ENCODE data around the gene TJP3. TPM values are rescaled to one million over a fixed set of nuclear protein-coding genes. Genes with fewer than 3 reads are reported as not detected.

The TJP3 gene
- total and polyA plus RNA-seq, 2 experiments from 2014 or later, result 18.2 to 23.9 TPM

DNA sequence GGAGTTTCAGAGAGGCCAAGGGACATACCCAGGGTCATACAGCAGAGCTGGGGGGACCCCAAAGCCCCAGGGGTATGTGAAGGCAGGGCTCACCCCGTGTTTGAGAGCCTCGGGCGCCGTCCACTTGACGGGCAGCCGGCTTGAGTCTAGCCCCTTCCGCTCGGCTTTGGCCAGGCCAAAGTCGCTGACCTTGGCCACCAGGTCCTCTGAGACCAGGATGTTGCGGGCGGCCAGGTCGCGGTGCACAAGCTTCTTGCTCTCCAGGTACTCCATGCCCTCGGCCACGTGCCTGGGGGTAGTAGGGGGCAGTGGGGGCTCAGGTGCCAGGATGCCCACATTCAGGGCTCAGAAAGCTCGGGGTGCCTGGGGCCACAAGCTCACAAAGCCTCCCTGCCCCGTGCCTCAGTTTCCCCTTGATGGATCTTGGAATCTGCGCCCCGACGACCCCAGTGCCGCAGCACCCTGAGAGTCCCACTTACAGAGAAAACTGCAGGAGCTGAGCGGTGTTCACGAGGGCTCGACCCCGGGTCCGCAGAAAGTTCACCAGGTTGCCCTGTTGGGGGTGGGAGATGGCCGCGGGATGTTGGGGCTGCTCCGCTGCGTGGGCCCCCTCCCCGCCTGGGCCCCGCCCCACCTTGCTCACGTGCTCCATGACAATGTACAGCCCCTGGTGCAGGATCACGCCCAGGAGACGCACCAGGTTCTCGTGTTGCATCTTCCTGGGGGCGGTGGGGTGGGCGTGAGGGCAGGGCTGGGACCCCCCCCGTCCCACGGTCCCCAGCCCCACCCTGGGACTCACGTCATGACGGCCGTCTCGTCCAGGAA is 70.9 kb downstream of the TJP3 start:
- H3K4me1 Mint-ChIP-seq, result peaks cover 2% of the 10 kb centered on the region; the same call in 1 of the 3 replicates
- peaks cover 29% of the 10 kb centered on the region for H3K36me3 Mint-ChIP-seq (ENCODE audit: low read depth)
- H3K27ac Mint-ChIP-seq, result no peak overlapping the region
- Histone ChIP-seq H3K79me2 (replicated peaks; ENCODE audit: insufficient read depth) (no peaks in the 10 kb centered on the region), H4K20me1 (replicated peaks; ENCODE audit: insufficient read depth) (no peaks in the 10 kb centered on the region), H3K27me3 (ENCODE audit: insufficient read depth) (no peaks in the 10 kb centered on the region), H2AFZ (no peak overlapping the region), H3K27ac (ENCODE audit: low read depth) (no peak overlapping the region), H3K36me3 (ENCODE audit: insufficient read depth) (peaks cover 4% of the 10 kb centered on the region; the same call in 1 of the 2 replicates), H3K4me2 (no peak overlapping the region), H3K4me3 (no peak overlapping the region), H3K4me1 (ENCODE audit: insufficient read depth) (no peaks in the 10 kb centered on the region), H3F3A (replicated peaks; ENCODE audit: low read depth) (no peaks in the 10 kb centered on the region), H3K9me2 (ENCODE audit: insufficient read depth) (no peaks in the 10 kb centered on the region)
- TF ChIP-seq, protein P1, sequence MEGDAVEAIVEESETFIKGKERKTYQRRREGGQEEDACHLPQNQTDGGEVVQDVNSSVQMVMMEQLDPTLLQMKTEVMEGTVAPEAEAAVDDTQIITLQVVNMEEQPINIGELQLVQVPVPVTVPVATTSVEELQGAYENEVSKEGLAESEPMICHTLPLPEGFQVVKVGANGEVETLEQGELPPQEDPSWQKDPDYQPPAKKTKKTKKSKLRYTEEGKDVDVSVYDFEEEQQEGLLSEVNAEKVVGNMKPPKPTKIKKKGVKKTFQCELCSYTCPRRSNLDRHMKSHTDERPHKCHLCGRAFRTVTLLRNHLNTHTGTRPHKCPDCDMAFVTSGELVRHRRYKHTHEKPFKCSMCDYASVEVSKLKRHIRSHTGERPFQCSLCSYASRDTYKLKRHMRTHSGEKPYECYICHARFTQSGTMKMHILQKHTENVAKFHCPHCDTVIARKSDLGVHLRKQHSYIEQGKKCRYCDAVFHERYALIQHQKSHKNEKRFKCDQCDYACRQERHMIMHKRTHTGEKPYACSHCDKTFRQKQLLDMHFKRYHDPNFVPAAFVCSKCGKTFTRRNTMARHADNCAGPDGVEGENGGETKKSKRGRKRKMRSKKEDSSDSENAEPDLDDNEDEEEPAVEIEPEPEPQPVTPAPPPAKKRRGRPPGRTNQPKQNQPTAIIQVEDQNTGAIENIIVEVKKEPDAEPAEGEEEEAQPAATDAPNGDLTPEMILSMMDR (conservative IDR thresholded peaks at IDR 0.05; ENCODE audit: low read depth in 2 of 2), result no peak
- TF ChIP-seq JUNB (IDR thresholded peaks at IDR 0.05; ENCODE audit: unreplicated experiment) (no peak), ZNF331 (CRISPR knock-in tag; IDR thresholded peaks at IDR 0.05; ENCODE audit: low read depth) (no peak), EZH2 (IDR thresholded peaks at IDR 0.05; ENCODE audit: low read depth, unreplicated experiment) (no peak), ZNF114 (CRISPR knock-in tag; IDR thresholded peaks at IDR 0.05) (no peak), POLR2AphosphoS5 (IDR thresholded peaks at IDR 0.05; ENCODE audit: low read depth) (no peak), STAT1 (IDR thresholded peaks at IDR 0.05; ENCODE audit: unreplicated experiment) (no peak), CREB1 (CRISPR knock-in tag; IDR thresholded peaks at IDR 0.05; ENCODE audit: low read depth) (no peak), EZH2phosphoT487 (IDR thresholded peaks at IDR 0.05; ENCODE audit: unreplicated experiment) (no peak), NANOG (IDR thresholded peaks at IDR 0.05; ENCODE audit: borderline replicate concordance) (no peak)
- TF ChIP-seq, protein P2, sequence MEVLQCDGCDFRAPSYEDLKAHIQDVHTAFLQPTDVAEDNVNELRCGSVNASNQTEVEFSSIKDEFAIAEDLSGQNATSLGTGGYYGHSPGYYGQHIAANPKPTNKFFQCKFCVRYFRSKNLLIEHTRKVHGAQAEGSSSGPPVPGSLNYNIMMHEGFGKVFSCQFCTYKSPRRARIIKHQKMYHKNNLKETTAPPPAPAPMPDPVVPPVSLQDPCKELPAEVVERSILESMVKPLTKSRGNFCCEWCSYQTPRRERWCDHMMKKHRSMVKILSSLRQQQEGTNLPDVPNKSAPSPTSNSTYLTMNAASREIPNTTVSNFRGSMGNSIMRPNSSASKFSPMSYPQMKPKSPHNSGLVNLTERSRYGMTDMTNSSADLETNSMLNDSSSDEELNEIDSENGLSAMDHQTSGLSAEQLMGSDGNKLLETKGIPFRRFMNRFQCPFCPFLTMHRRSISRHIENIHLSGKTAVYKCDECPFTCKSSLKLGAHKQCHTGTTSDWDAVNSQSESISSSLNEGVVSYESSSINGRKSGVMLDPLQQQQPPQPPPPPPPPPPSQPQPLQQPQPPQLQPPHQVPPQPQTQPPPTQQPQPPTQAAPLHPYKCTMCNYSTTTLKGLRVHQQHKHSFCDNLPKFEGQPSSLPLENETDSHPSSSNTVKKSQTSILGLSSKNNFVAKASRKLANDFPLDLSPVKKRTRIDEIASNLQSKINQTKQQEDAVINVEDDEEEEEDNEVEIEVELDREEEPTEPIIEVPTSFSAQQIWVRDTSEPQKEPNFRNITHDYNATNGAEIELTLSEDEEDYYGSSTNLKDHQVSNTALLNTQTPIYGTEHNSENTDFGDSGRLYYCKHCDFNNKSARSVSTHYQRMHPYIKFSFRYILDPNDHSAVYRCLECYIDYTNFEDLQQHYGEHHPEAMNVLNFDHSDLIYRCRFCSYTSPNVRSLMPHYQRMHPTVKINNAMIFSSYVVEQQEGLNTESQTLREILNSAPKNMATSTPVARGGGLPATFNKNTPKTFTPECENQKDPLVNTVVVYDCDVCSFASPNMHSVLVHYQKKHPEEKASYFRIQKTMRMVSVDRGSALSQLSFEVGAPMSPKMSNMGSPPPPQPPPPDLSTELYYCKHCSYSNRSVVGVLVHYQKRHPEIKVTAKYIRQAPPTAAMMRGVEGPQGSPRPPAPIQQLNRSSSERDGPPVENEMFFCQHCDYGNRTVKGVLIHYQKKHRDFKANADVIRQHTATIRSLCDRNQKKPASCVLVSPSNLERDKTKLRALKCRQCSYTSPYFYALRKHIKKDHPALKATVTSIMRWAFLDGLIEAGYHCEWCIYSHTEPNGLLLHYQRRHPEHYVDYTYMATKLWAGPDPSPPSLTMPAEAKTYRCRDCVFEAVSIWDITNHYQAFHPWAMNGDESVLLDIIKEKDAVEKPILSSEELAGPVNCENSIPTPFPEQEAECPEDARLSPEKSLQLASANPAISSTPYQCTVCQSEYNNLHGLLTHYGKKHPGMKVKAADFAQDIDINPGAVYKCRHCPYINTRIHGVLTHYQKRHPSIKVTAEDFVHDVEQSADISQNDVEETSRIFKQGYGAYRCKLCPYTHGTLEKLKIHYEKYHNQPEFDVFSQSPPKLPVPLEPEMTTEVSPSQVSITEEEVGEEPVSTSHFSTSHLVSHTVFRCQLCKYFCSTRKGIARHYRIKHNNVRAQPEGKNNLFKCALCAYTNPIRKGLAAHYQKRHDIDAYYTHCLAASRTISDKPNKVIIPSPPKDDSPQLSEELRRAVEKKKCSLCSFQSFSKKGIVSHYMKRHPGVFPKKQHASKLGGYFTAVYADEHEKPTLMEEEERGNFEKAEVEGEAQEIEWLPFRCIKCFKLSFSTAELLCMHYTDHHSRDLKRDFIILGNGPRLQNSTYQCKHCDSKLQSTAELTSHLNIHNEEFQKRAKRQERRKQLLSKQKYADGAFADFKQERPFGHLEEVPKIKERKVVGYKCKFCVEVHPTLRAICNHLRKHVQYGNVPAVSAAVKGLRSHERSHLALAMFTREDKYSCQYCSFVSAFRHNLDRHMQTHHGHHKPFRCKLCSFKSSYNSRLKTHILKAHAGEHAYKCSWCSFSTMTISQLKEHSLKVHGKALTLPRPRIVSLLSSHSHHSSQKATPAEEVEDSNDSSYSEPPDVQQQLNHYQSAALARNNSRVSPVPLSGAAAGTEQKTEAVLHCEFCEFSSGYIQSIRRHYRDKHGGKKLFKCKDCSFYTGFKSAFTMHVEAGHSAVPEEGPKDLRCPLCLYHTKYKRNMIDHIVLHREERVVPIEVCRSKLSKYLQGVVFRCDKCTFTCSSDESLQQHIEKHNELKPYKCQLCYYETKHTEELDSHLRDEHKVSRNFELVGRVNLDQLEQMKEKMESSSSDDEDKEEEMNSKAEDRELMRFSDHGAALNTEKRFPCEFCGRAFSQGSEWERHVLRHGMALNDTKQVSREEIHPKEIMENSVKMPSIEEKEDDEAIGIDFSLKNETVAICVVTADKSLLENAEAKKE (CRISPR knock-in tag; IDR thresholded peaks at IDR 0.05), result no peak
- TF ChIP-seq, protein P3, sequence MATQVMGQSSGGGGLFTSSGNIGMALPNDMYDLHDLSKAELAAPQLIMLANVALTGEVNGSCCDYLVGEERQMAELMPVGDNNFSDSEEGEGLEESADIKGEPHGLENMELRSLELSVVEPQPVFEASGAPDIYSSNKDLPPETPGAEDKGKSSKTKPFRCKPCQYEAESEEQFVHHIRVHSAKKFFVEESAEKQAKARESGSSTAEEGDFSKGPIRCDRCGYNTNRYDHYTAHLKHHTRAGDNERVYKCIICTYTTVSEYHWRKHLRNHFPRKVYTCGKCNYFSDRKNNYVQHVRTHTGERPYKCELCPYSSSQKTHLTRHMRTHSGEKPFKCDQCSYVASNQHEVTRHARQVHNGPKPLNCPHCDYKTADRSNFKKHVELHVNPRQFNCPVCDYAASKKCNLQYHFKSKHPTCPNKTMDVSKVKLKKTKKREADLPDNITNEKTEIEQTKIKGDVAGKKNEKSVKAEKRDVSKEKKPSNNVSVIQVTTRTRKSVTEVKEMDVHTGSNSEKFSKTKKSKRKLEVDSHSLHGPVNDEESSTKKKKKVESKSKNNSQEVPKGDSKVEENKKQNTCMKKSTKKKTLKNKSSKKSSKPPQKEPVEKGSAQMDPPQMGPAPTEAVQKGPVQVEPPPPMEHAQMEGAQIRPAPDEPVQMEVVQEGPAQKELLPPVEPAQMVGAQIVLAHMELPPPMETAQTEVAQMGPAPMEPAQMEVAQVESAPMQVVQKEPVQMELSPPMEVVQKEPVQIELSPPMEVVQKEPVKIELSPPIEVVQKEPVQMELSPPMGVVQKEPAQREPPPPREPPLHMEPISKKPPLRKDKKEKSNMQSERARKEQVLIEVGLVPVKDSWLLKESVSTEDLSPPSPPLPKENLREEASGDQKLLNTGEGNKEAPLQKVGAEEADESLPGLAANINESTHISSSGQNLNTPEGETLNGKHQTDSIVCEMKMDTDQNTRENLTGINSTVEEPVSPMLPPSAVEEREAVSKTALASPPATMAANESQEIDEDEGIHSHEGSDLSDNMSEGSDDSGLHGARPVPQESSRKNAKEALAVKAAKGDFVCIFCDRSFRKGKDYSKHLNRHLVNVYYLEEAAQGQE (IDR thresholded peaks at IDR 0.05; ENCODE audit: unreplicated experiment), result no peak
- TF ChIP-seq, protein P4, sequence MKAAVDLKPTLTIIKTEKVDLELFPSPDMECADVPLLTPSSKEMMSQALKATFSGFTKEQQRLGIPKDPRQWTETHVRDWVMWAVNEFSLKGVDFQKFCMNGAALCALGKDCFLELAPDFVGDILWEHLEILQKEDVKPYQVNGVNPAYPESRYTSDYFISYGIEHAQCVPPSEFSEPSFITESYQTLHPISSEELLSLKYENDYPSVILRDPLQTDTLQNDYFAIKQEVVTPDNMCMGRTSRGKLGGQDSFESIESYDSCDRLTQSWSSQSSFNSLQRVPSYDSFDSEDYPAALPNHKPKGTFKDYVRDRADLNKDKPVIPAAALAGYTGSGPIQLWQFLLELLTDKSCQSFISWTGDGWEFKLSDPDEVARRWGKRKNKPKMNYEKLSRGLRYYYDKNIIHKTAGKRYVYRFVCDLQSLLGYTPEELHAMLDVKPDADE (IDR thresholded peaks at IDR 0.05), result no peak
- ATAC-seq, result no peak
- peaks cover 29% of the 10 kb centered on the region for H3K9me3 Mint-ChIP-seq
- H3K4me3 Mint-ChIP-seq, result no peak overlapping the region
- H3K27me3 Mint-ChIP-seq (ENCODE audit: insufficient read depth, low read depth, poor library complexity), result peaks cover 9% of the 10 kb centered on the region
- DNase-seq (ENCODE audit: low spot score), result no peak

Measured in GM23338 (cell line).